Liver (tissue), 9 donors: Measurements from ENCODE around the gene REEP1. TPM values are rescaled to one million over a fixed set of nuclear protein-coding genes. Genes with fewer than 3 reads are reported as not detected.

ENCODE experiments used
- DNase-seq: peaks from one replicate; pipeline ENCODE4 v3.0.0-alpha.2; 2017; ENCODE audit warnings: low spot score
- H3K27ac ChIP-seq, 2 donors: one replicate each; pipeline ENCODE4 v1.7.0; 2013; ENCODE audit warnings: inconsistent platforms in 2 of 2, low read length in 2 of 2, control low read depth in 1 of 2, low read depth in 1 of 2, mild to moderate bottlenecking in 1 of 2
- H3K27me3 ChIP-seq, 4 donors: one replicate each; pipeline versions ENCODE4 v1.6.1 to v1.7.0; 2013; ENCODE audit warnings: low read length in 3 of 4, inconsistent platforms in 1 of 4, mild to moderate bottlenecking in 1 of 4, moderate library complexity in 1 of 4; ENCODE audit not compliant: control insufficient read depth in 4 of 4, insufficient read depth in 4 of 4
- H3K36me3 ChIP-seq, 4 donors: one replicate each; pipeline versions ENCODE4 v1.6.1 to v1.7.0; 2013; ENCODE audit warnings: low read length in 3 of 4, mild to moderate bottlenecking in 3 of 4, low read depth in 1 of 4, moderate library complexity in 1 of 4; ENCODE audit not compliant: control insufficient read depth in 4 of 4, insufficient read depth in 3 of 4
- H3K4me1 ChIP-seq, 4 donors: one replicate each; pipeline versions ENCODE4 v1.6.1 to v1.7.0; 2013; ENCODE audit warnings: low read length in 3 of 4, mild to moderate bottlenecking in 3 of 4, moderate library complexity in 1 of 4; ENCODE audit not compliant: control insufficient read depth in 4 of 4, insufficient read depth in 4 of 4
- H3K4me3 ChIP-seq, 3 donors: one replicate each; pipeline versions ENCODE4 v1.6.1 to v1.7.0; 2013; ENCODE audit warnings: low read length in 3 of 3, control low read depth in 1 of 3, low read depth in 1 of 3, mild to moderate bottlenecking in 1 of 3
- H3K9ac ChIP-seq, 2 donors: one replicate each; pipeline ENCODE4 v1.7.0; 2013; ENCODE audit warnings: low read length in 2 of 2, mild to moderate bottlenecking in 2 of 2, moderate library complexity in 2 of 2, control low read depth in 1 of 2, low read depth in 1 of 2
- H3K9me3 ChIP-seq, 4 donors: one replicate each; pipeline versions ENCODE4 v1.6.1 to v1.7.0; 2013; ENCODE audit warnings: low read length in 3 of 4; ENCODE audit not compliant: control insufficient read depth in 4 of 4
- ATF3 ChIP-seq: IDR thresholded peaks from 2 replicates; pipeline ENCODE4 v1.6.1; 2016; ENCODE audit warnings: antibody characterized with exemption
- CTCF ChIP-seq: fragments of 150-350 bp; IDR thresholded peaks from 2 replicates; pipeline ENCODE4 v1.5.1; 2017; ENCODE audit warnings: improper control_type of control experiment, low read depth, low read length; ENCODE audit not compliant: missing input control
- EGR1 ChIP-seq, 2 donors: IDR thresholded peaks; 2 replicates each; pipeline ENCODE4 v1.6.1; 2016 to 2018; ENCODE audit warnings: antibody characterized with exemption in 2 of 2, low read depth in 2 of 2
- FOXA1 ChIP-seq: IDR thresholded peaks from 2 replicates; pipeline ENCODE4 v1.6.1; 2016; ENCODE audit warnings: antibody characterized with exemption
- FOXA2 ChIP-seq: IDR thresholded peaks from 2 replicates; pipeline ENCODE4 v1.6.1; 2016; ENCODE audit warnings: antibody characterized with exemption
- GABPA ChIP-seq, 2 donors: IDR thresholded peaks in 1 of 2; conservative IDR thresholded peaks in 1 of 2; 2 replicates each; pipeline ENCODE4 v1.6.1; 2016; ENCODE audit warnings: antibody characterized with exemption in 2 of 2, mild to moderate bottlenecking in 1 of 2, moderate library complexity in 1 of 2
- HNF4A ChIP-seq, 2 donors: conservative IDR thresholded peaks; 2 replicates each; pipeline ENCODE4 v1.6.1; 2016; ENCODE audit warnings: antibody characterized with exemption in 2 of 2, mild to moderate bottlenecking in 2 of 2
- HNF4G ChIP-seq: IDR thresholded peaks from 2 replicates; pipeline ENCODE4 v1.6.1; 2016; ENCODE audit warnings: antibody characterized with exemption
- JUND ChIP-seq, 2 donors: IDR thresholded peaks; 2 replicates each; pipeline ENCODE4 v1.6.1; 2016; ENCODE audit warnings: antibody characterized with exemption in 2 of 2
- MAX ChIP-seq: IDR thresholded peaks from 2 replicates; pipeline ENCODE4 v1.6.1; 2016; ENCODE audit warnings: antibody characterized with exemption
- NR2F2 ChIP-seq: IDR thresholded peaks from 2 replicates; pipeline ENCODE4 v1.6.1; 2016; ENCODE audit warnings: antibody characterized with exemption
- RAD21 ChIP-seq, 2 donors: IDR thresholded peaks; 2 replicates each; pipeline ENCODE4 v1.6.1; 2016; ENCODE audit warnings: antibody characterized with exemption in 2 of 2, mild to moderate bottlenecking in 2 of 2
- RXRA ChIP-seq, 2 donors: IDR thresholded peaks; 2 replicates each; pipeline ENCODE4 v1.6.1; 2017 to 2018; ENCODE audit warnings: antibody characterized with exemption in 2 of 2, mild to moderate bottlenecking in 1 of 2
- SP1 ChIP-seq: IDR thresholded peaks from 2 replicates; pipeline ENCODE4 v1.6.1; 2018; ENCODE audit warnings: antibody characterized with exemption, mild to moderate bottlenecking
- TAF1 ChIP-seq: conservative IDR thresholded peaks from 2 replicates; pipeline ENCODE4 v1.6.1; 2016; ENCODE audit warnings: antibody characterized with exemption, mild to moderate bottlenecking
- YY1 ChIP-seq: IDR thresholded peaks from 2 replicates; pipeline ENCODE4 v1.6.1; 2016; ENCODE audit warnings: antibody characterized with exemption, mild to moderate bottlenecking
- WGBS: extraction: QIAGEN DNeasy Blood & Tissue Kit; methylation state at CpG from one replicate; pipeline ENCODE4 v1.1.7; 2013; 5-methylcytosine and 5-hydroxymethylcytosine counted together
- polyA plus RNA-seq, 2 donors: library from polyadenylated mRNA; stranded (reverse) in 1 of 2; unstranded in 1 of 2; fragments of 200-250 nt in 1 of 2; fragments of >200 nt in 1 of 2; fragmentation: Nextera tagmentation in 1 of 2; extraction: Ambion mirVana in 1 of 2; gene quantifications; one replicate each; pipeline versions ENCODE4 v1.2.1 to v1.2.3, GENCODE V29; 2013 to 2015
- total RNA-seq, 2 donors: library from RNA; depleted of rRNA; stranded (reverse); fragments of >200 nt; gene quantifications; one replicate each; pipeline ENCODE4 v1.2.3, GENCODE V29; 2014
- TF ChIP-seq, protein P1 (sequence below): IDR thresholded peaks from 2 replicates; pipeline ENCODE4 v1.6.1; 2016; ENCODE audit warnings: antibody characterized with exemption
- TF ChIP-seq, protein P2 (sequence below): IDR thresholded peaks from 2 replicates; pipeline ENCODE4 v1.6.1; 2016; ENCODE audit warnings: antibody characterized with exemption, mild to moderate bottlenecking
- donor health status: healthy.
- donor health status: healthy.
- donor health status: healthy.
- donor health status: healthy.
- donor health status: healthy.

The REEP1 gene
- total and polyA plus RNA-seq, 4 donors = 0.46 to 1.7 (median 0.89) TPM

DNA sequence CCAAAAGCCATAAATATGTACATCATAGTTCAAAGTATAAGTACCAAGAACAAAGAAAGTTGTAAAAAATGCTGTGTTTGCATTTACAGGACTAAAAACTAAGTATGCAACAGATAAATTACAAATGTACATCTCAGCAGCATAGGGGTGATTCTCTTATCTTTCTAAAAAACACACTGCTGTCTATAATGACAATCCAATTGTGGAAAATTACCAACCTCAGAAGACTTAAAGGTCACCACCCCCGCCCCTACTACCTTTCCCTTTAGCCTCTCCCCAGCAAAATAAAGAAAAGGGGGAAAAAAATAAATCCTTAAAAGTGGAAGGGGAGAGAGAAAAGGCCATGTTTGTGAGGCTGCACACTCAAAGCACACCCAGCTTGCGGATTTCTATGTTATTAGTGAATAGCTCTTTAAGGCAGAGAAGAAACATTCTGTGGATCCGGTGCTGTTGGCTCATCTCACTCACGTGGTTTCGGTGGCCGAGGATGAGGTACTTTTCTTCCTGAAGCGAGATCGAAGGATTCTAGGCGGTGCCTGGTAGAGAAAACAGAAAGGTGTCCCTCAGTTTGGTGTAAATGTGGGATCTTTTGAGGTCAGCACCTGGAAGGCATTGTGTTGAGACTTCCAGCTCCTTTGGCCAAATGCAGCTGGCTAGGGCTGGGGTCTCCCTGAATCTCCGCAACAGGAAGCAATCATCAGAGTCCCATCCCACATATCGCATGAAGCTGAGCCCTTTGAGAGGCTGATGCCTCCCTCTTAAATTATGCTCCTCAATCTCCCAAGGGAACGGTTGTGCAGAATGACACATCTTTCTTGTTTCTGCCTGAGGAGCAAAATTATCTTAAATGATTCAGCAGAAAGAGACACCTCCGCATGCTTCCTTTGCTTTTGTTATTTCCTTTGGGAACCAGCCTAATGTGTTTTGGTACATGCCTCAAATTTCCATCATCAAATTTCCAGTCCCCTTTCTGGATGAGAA is 120.6 kb downstream of the REEP1 start:
- H3K4me3 ChIP-seq = no peak overlapping the region

More for the DNA sequence above, 120.6 kb downstream of the REEP1 start:
- TF ChIP-seq RAD21 (IDR thresholded peaks at IDR 0.05) (no peak), HNF4A (conservative IDR thresholded peaks at IDR 0.05) (no peak), NR2F2 (no peak), YY1 (no peak), SP1 (no peak), ATF3 (no peak), CTCF (no peak), EGR1 (IDR thresholded peaks at IDR 0.05; ENCODE audit: low read depth in 2 of 2) (no peak), JUND (IDR thresholded peaks at IDR 0.05) (no peak), HNF4G (no peak), GABPA (IDR thresholded peaks at IDR 0.05 in 1 of 2, conservative IDR thresholded peaks at IDR 0.05 in 1 of 2) (no peak), MAX (no peak), FOXA1 (no peak), FOXA2 (no peak), TAF1 (no peak), RXRA (IDR thresholded peaks at IDR 0.05) (no peak)
- TF ChIP-seq, protein P1, sequence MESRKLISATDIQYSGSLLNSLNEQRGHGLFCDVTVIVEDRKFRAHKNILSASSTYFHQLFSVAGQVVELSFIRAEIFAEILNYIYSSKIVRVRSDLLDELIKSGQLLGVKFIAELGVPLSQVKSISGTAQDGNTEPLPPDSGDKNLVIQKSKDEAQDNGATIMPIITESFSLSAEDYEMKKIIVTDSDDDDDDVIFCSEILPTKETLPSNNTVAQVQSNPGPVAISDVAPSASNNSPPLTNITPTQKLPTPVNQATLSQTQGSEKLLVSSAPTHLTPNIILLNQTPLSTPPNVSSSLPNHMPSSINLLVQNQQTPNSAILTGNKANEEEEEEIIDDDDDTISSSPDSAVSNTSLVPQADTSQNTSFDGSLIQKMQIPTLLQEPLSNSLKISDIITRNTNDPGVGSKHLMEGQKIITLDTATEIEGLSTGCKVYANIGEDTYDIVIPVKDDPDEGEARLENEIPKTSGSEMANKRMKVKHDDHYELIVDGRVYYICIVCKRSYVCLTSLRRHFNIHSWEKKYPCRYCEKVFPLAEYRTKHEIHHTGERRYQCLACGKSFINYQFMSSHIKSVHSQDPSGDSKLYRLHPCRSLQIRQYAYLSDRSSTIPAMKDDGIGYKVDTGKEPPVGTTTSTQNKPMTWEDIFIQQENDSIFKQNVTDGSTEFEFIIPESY = no peak
- TF ChIP-seq, protein P2, sequence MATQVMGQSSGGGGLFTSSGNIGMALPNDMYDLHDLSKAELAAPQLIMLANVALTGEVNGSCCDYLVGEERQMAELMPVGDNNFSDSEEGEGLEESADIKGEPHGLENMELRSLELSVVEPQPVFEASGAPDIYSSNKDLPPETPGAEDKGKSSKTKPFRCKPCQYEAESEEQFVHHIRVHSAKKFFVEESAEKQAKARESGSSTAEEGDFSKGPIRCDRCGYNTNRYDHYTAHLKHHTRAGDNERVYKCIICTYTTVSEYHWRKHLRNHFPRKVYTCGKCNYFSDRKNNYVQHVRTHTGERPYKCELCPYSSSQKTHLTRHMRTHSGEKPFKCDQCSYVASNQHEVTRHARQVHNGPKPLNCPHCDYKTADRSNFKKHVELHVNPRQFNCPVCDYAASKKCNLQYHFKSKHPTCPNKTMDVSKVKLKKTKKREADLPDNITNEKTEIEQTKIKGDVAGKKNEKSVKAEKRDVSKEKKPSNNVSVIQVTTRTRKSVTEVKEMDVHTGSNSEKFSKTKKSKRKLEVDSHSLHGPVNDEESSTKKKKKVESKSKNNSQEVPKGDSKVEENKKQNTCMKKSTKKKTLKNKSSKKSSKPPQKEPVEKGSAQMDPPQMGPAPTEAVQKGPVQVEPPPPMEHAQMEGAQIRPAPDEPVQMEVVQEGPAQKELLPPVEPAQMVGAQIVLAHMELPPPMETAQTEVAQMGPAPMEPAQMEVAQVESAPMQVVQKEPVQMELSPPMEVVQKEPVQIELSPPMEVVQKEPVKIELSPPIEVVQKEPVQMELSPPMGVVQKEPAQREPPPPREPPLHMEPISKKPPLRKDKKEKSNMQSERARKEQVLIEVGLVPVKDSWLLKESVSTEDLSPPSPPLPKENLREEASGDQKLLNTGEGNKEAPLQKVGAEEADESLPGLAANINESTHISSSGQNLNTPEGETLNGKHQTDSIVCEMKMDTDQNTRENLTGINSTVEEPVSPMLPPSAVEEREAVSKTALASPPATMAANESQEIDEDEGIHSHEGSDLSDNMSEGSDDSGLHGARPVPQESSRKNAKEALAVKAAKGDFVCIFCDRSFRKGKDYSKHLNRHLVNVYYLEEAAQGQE = no peak
- peaks cover 0 to 9% (median 2%) of the 10 kb centered on the region in 4 donors for H3K36me3 ChIP-seq
- DNase-seq = no peak
- H3K27ac ChIP-seq = no peak overlapping the region
- peaks cover 2 to 18% (median 11%) of the 10 kb centered on the region in 4 donors for H3K4me1 ChIP-seq
- H3K27me3 ChIP-seq = no peaks in the 10 kb centered on the region
- H3K9me3 ChIP-seq = no peaks in the 10 kb centered on the region
- no peak overlapping the region for H3K9ac ChIP-seq
- 75% methylated on average over 13 of the region's 13 CpGs for WGBS
